K562 (cell line): ENCODE measurements around the gene LAMB3. TPM values are rescaled to one million over a fixed set of nuclear protein-coding genes. Genes with fewer than 3 reads are reported as not detected.

Source experiments
- ATAC-seq: fragments of 200-7000 bp; cut with Tn5 transposase; 3 replicates; pipeline ENCODE4 v1.9.1; 2020; ENCODE audit warnings: moderate library complexity
- BruUV-seq: library from RNA; stranded (reverse); fragments of 400-500 nt; replicated peaks from 2 replicates; lab custom pipeline; 2021; lab: Mats Ljungman, UMichigan
- CTCF ChIA-PET: fragments of 300-600 bp; formaldehyde crosslinking; extraction: SDS; loops from one replicate; lab custom pipeline; 2021; ENCODE audit warnings: low intra/inter-chr PET ratio; lab: Yijun Ruan, JAX
- POLR2A ChIA-PET: fragments of 300-600, 350-650 bp; sonication (Branson Sonifier 250); formaldehyde crosslinking; extraction: SDS; loops from one replicate; lab custom pipeline; 2021; ENCODE audit warnings: antibody characterized with exemption, inconsistent platforms; lab: Yijun Ruan, JAX
- DNase-seq, 4 experiments: peaks; one replicate each; pipeline versions ENCODE4 v3.0.0 to v3.0.0-alpha.2; 2011 to 2018; ENCODE audit warnings: low spot score in 3 of 4, mixed read lengths in 3 of 4; ENCODE audit errors: extremely low read depth in 1 of 4
- FAIRE-seq: peaks from 2 replicates; lab custom pipeline; 2011; peaks lifted over from hg19 to GRCh38; lab: Jason Lieb, UNC
- H2AFZ ChIP-seq: 2 replicates; pipeline ENCODE4 v1.6.0; 2011; ENCODE audit warnings: low read depth, low read length, control low read depth, inconsistent platforms
- H3K27ac ChIP-seq: fragments of 200-600 bp; 3 replicates; pipeline ENCODE4 v1.8.0; 2011; ENCODE audit warnings: low read depth, mild to moderate bottlenecking, control low read depth, inconsistent platforms, low read length, moderate library complexity, mixed read lengths; ENCODE audit errors: extremely low read depth
- H3K27me3 ChIP-seq, 2 experiments: fragments of 300-600 bp in 1 of 2; 2 replicates in 1 of 2; 3 replicates in 1 of 2; pipeline versions ENCODE4 v1.6.0 to v1.8.0; 2011; ENCODE audit warnings: inconsistent platforms in 2 of 2, low read length in 2 of 2, mild to moderate bottlenecking in 1 of 2, mixed read lengths in 1 of 2, moderate library complexity in 1 of 2; ENCODE audit not compliant: control insufficient read depth in 2 of 2, insufficient read depth in 2 of 2
- H3K36me3 ChIP-seq: fragments of 300-600 bp; 3 replicates; pipeline ENCODE4 v1.8.0; 2011; ENCODE audit warnings: mild to moderate bottlenecking, low read length, inconsistent platforms; ENCODE audit not compliant: control insufficient read depth, insufficient read depth
- H3K4me1 ChIP-seq, 2 experiments: fragments of 200-600 bp in 1 of 2; replicated peaks in 1 of 2; 2 replicates in 1 of 2; 3 replicates in 1 of 2; pipeline versions ENCODE4 v1.5.1 to v1.8.0; 2011; ENCODE audit warnings: inconsistent platforms in 2 of 2, low read length in 2 of 2, mild to moderate bottlenecking in 1 of 2, mixed read lengths in 1 of 2, moderate library complexity in 1 of 2; ENCODE audit not compliant: control insufficient read depth in 2 of 2, insufficient read depth in 2 of 2
- H3K4me2 ChIP-seq: 2 replicates; pipeline ENCODE4 v1.6.1; 2011; ENCODE audit warnings: low read length, control low read depth, inconsistent platforms, mixed read lengths; ENCODE audit not compliant: insufficient read depth
- H3K4me3 ChIP-seq: fragments of 200-600 bp; sonication (generic), shearing (Covaris generic); 2 replicates; pipeline ENCODE4 v1.5.1; 2016; ENCODE audit warnings: control low read depth, inconsistent platforms
- H3K79me2 ChIP-seq: fragments of 200-600 bp; 3 replicates; pipeline ENCODE4 v1.8.0; 2011; ENCODE audit warnings: low read length, inconsistent platforms; ENCODE audit not compliant: control insufficient read depth, insufficient read depth
- H3K9ac ChIP-seq, 2 experiments: 2 replicates each; pipeline versions ENCODE4 v1.6.0 to v1.6.1; 2011; ENCODE audit warnings: low read depth in 2 of 2, low read length in 2 of 2, control low read depth in 1 of 2, inconsistent platforms in 1 of 2, mild to moderate bottlenecking in 1 of 2, mixed read lengths in 1 of 2; ENCODE audit not compliant: insufficient read depth in 1 of 2
- H3K9me1 ChIP-seq: one replicate; pipeline ENCODE4 v1.6.0; 2011; ENCODE audit warnings: inconsistent platforms, mild to moderate bottlenecking, low read length, moderate library complexity; ENCODE audit not compliant: control insufficient read depth, insufficient read depth
- H3K9me3 ChIP-seq: replicated peaks from 2 replicates; pipeline ENCODE4 v1.5.1; 2011; ENCODE audit warnings: low read depth, low read length, inconsistent platforms; ENCODE audit not compliant: control insufficient read depth, insufficient read depth
- H4K20me1 ChIP-seq: replicated peaks from 2 replicates; pipeline ENCODE4 v1.6.1; 2011; ENCODE audit warnings: low read length, inconsistent platforms, mixed read lengths; ENCODE audit not compliant: control insufficient read depth, insufficient read depth
- C11orf30 ChIP-seq: fragments of 450-650 bp; IDR thresholded peaks from 2 replicates; pipeline ENCODE4 v1.6.1; 2016; ENCODE audit warnings: low read depth, mild to moderate bottlenecking
- KLF16 ChIP-seq: IDR thresholded peaks from 2 replicates; pipeline ENCODE4 v1.6.1; 2016; ENCODE audit warnings: antibody characterized with exemption
- MAFG ChIP-seq: fragments of 450-650 bp; conservative IDR thresholded peaks from 2 replicates; pipeline ENCODE4 v1.6.1; 2016; ENCODE audit warnings: missing genetic modification characterization, missing compliant biosample characterization
- NFIC ChIP-seq: fragments of 450-650 bp; IDR thresholded peaks from 2 replicates; pipeline ENCODE4 v1.6.1; 2017; ENCODE audit warnings: mild to moderate bottlenecking, inconsistent platforms
- RAD21 ChIP-seq, 2 experiments: fragments of 250-450 bp in 1 of 2; fragments of 450-650 bp in 1 of 2; sonication (Bioruptor Pico) in 1 of 2; formaldehyde crosslinking in 1 of 2; IDR thresholded peaks in 1 of 2; conservative IDR thresholded peaks in 1 of 2; 2 replicates each; pipeline versions ENCODE4 v1.4.0 to v1.8.0; 2020 to 2022; ENCODE audit warnings: mild to moderate bottlenecking in 2 of 2, moderate library complexity in 1 of 2
- SUPT5H ChIP-seq: fragments of 450-650 bp; IDR thresholded peaks from 2 replicates; pipeline ENCODE4 v1.6.1; 2016
- TAL1 ChIP-seq: fragments of 450-650 bp; IDR thresholded peaks from 2 replicates; pipeline ENCODE4 v1.6.1; 2016; ENCODE audit warnings: mild to moderate bottlenecking
- WGBS: fragments of 100-300 bp; shearing (Covaris generic); methylation state at CpG from one replicate; pipeline ENCODE4 v1.1.6; 2016; ENCODE audit warnings: low coverage, mixed read lengths; ENCODE audit not compliant: insufficient coverage; ENCODE audit errors: missing lambda C conversion rate; 5-methylcytosine and 5-hydroxymethylcytosine counted together
- in situ Hi-C: fragments of 300-500 bp; cut with MboI; formaldehyde crosslinking; loops from 4 replicates; pipeline ENCODE4 v1.15.0; 2018; ENCODE audit warnings: inconsistent platforms, mixed read lengths
- intact Hi-C: fragments of 100-400 bp; cut with micrococcal nuclease; formaldehyde crosslinking; loops from 2 replicates; pipeline ENCODE4 v1.14.2; 2022
- polyA plus RNA-seq, 8 experiments: library from polyadenylated mRNA; depleted of rRNA in 4 of 8; stranded (reverse) in 5 of 8; unstranded in 3 of 8; fragments of >200 nt; fragmentation: Nextera tagmentation in 2 of 8; fragmentation: Illumina TruSeq in 1 of 8; extraction: Ambion mirVana in 2 of 8; extraction: Trizol in 1 of 8; gene quantifications; 2 replicates each; pipeline versions ENCODE4 v1.2.1 to v1.2.3, GENCODE V29; 2011 to 2014; ENCODE audit warnings: inconsistent platforms in 1 of 8, missing spikeins in 1 of 8
- total RNA-seq, 7 experiments: library from RNA; depleted of rRNA in 6 of 7; stranded (reverse); fragments of >200 nt in 6 of 7; fragmentation: Illumina TruSeq in 2 of 7; extraction: Trizol in 2 of 7; gene quantifications; 2 replicates each; pipeline versions ENCODE4 v1.2.1 to v1.2.3, GENCODE V29; 2011 to 2021; ENCODE audit warnings: low replicate concordance in 1 of 7
- TF ChIP-seq, protein P1 (sequence below): fragments of 450-650 bp; formaldehyde crosslinking; IDR thresholded peaks from 2 replicates; pipeline ENCODE4 v1.4.0; 2020; ENCODE audit warnings: mild to moderate bottlenecking, moderate library complexity
- TF ChIP-seq, protein P2 (sequence below): IDR thresholded peaks from 2 replicates; pipeline ENCODE4 v1.6.1; 2016; ENCODE audit warnings: missing genetic modification characterization, missing compliant biosample characterization
- TF ChIP-seq, protein P3 (sequence below), 2 experiments: fragments of 450-650 bp; formaldehyde crosslinking in 1 of 2; IDR thresholded peaks; 2 replicates each; pipeline versions ENCODE4 v1.4.0 to v1.6.1; 2014 to 2020; ENCODE audit warnings: mild to moderate bottlenecking in 2 of 2, borderline replicate concordance in 1 of 2, low read depth in 1 of 2

The LAMB3 gene
- total and polyA plus RNA-seq, 9 of the 15 experiments (the other 6 are each of a cell fraction or from before 2014, with no cell fraction given) = 0.08 to 1.3 (median 0.91) TPM

DNA sequence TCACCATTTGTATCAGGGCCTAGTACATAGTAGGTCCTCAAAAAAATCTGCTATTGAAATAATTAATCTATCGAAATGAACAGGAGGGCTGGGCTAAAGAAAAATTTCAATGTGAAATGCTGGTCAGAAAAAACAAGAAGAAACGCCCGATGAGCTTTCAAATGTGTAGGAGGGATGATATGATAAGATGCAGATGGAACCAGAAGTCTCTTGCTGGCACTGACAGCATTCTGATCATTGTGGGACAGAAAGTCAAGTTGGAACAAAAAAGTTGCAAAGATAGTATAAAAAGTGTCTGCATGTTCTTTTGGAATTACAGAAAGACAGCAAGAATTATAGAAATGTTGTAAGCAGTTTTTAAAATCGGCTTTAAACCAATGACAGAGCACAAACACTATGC is 34.1 kb upstream of the LAMB3 start:
- DNase-seq (no peak), FAIRE-seq (no peak), ATAC-seq (no peak)
- no peaks in the 10 kb centered on the region for H3K9me3 ChIP-seq
- no peak overlapping the region for H3K4me3 ChIP-seq
- in situ Hi-C loops (loop anchor here (5.0 kb wide), 1 partner anchor 49 kb away; no protein-coding TSS in a partner anchor), intact Hi-C loops (no loop called here)
- H3K27me3 ChIP-seq = peaks cover 4% of the 10 kb centered on the region in 2 experiments; a peak in 2 of 5 replicates
- no peaks in the 10 kb centered on the region for H3K36me3 ChIP-seq
- H2AFZ ChIP-seq = no peak overlapping the region
- no peaks in the 10 kb centered on the region for H3K79me2 ChIP-seq
- no TSS peak for BruUV-seq
- no peaks in the 10 kb centered on the region; a peak in 3 of 5 replicates for H3K4me1 ChIP-seq
- no peaks in the 10 kb centered on the region for H3K9me1 ChIP-seq
- no peak overlapping the region for H3K9ac ChIP-seq
- no peak overlapping the region for H3K4me2 ChIP-seq
- H3K27ac ChIP-seq = no peak overlapping the region
- ChIA-PET POLR2A (interaction anchor here (0.7 to 1.2 kb wide), 4 partner anchors 12 to 112 kb away, joined by 3 read pairs; no protein-coding TSS in a partner anchor), CTCF (no interaction called here)
- H4K20me1 ChIP-seq = no peaks in the 10 kb centered on the region; the same call in 1 of the 2 replicates
- 3% methylated on average over 4 of the region's 4 CpGs for WGBS
- TF ChIP-seq, protein P1, sequence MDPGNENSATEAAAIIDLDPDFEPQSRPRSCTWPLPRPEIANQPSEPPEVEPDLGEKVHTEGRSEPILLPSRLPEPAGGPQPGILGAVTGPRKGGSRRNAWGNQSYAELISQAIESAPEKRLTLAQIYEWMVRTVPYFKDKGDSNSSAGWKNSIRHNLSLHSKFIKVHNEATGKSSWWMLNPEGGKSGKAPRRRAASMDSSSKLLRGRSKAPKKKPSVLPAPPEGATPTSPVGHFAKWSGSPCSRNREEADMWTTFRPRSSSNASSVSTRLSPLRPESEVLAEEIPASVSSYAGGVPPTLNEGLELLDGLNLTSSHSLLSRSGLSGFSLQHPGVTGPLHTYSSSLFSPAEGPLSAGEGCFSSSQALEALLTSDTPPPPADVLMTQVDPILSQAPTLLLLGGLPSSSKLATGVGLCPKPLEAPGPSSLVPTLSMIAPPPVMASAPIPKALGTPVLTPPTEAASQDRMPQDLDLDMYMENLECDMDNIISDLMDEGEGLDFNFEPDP (CRISPR knock-in tag) = no peak
- TF ChIP-seq C11orf30 (peak; percentile 7; the same call in 1 of the 2 replicates), TAL1 (no peak), MAFG (tag) (0 out of 2 replicates have a peak, but pooled peaks have one; percentile 12), KLF16 (0 out of 2 replicates have a peak, but pooled peaks have one; percentile 41), NFIC (no peak), SUPT5H (no peak), RAD21 (CRISPR knock-in tag; conservative IDR thresholded peaks at IDR 0.05 in 1 of 2, IDR thresholded peaks at IDR 0.05 in 1 of 2) (peak in 1 of 2 experiments; percentile 20; a peak in 1 of 4 replicates)
- TF ChIP-seq, protein P2, sequence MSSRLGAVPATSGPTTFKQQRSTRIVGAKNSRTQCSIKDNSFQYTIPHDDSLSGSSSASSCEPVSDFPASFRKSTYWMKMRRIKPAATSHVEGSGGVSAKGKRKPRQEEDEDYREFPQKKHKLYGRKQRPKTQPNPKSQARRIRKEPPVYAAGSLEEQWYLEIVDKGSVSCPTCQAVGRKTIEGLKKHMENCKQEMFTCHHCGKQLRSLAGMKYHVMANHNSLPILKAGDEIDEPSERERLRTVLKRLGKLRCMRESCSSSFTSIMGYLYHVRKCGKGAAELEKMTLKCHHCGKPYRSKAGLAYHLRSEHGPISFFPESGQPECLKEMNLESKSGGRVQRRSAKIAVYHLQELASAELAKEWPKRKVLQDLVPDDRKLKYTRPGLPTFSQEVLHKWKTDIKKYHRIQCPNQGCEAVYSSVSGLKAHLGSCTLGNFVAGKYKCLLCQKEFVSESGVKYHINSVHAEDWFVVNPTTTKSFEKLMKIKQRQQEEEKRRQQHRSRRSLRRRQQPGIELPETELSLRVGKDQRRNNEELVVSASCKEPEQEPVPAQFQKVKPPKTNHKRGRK = peak; percentile 27; the same call in 1 of the 2 replicates
- TF ChIP-seq, protein P3, sequence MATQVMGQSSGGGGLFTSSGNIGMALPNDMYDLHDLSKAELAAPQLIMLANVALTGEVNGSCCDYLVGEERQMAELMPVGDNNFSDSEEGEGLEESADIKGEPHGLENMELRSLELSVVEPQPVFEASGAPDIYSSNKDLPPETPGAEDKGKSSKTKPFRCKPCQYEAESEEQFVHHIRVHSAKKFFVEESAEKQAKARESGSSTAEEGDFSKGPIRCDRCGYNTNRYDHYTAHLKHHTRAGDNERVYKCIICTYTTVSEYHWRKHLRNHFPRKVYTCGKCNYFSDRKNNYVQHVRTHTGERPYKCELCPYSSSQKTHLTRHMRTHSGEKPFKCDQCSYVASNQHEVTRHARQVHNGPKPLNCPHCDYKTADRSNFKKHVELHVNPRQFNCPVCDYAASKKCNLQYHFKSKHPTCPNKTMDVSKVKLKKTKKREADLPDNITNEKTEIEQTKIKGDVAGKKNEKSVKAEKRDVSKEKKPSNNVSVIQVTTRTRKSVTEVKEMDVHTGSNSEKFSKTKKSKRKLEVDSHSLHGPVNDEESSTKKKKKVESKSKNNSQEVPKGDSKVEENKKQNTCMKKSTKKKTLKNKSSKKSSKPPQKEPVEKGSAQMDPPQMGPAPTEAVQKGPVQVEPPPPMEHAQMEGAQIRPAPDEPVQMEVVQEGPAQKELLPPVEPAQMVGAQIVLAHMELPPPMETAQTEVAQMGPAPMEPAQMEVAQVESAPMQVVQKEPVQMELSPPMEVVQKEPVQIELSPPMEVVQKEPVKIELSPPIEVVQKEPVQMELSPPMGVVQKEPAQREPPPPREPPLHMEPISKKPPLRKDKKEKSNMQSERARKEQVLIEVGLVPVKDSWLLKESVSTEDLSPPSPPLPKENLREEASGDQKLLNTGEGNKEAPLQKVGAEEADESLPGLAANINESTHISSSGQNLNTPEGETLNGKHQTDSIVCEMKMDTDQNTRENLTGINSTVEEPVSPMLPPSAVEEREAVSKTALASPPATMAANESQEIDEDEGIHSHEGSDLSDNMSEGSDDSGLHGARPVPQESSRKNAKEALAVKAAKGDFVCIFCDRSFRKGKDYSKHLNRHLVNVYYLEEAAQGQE (IDR thresholded peaks at IDR 0.05; ENCODE audit: borderline replicate concordance) = peak; percentile 56; the same call in 1 of the 2 replicates
- TF ChIP-seq, protein P3 (CRISPR knock-in tag; IDR thresholded peaks at IDR 0.05; ENCODE audit: low read depth) = no peak
